NAMALWA (cell line): ENCODE measurements around the gene ZNF483.
A peak's percentile ranks its signal among the peaks of the same experiment; 100 is the strongest.
"Not testable (repeated sequence)": the region's sequence is repeated elsewhere in the genome, so short reads cannot be mapped to it uniquely, and the experiment has no call there.

Experiments used
- DNase-seq: peaks from one replicate; pipeline ENCODE4 v3.0.0-alpha.2; 2015; ENCODE audit warnings: low spot score

Gene ZNF483

DNA sequence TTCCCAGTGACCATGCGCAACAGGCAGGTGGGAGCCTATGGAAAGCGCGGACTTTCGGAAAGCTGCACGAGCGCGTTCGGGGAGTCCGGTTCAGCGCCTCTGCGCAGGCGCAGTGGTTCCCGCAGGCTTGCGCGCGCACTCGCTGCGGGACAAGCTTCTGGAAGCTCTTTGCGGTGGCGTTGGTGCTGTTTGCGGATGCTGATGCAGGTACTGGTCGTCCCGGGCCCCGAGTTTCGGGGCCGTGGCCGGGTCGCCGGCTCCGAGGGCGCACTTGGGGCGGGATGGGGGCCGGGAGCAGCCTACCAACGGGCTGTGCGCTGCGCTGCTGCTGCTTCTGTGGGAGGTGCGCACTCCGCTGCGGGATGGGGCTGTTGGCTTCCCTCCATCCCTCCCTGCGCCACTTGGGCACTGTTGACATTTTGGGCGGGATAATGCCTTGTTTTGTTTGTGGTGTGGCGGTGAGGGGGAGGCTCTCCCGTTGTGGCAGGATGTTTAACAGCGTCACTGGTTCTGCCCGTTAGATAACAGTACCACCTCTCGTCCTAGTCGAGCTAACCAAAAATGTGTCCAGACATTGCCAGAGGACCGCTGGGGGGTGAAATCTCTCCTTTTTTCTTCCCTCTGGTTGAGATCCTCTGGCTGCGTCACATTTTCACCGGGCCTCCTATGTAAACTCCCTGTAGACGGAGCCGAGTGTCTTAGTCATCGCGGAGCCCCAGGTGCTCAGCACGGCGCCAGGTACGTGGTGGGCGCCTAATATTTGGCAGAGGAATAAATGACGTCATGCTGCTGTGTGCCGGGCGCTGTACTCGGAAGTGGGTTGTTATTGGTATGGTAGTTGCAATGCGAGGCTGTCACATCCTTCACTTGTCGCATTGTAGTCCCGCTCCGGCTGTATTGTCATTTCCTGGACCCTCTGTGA, at the start of gene ZNF483:
TSS of gene ZNF483 (plus strand) at position 124 of the 922 bp plus-strand sequence. CDS start 2,217 bp downstream, outside the sequence.
- peak; percentile 11 for DNase-seq

DNA sequence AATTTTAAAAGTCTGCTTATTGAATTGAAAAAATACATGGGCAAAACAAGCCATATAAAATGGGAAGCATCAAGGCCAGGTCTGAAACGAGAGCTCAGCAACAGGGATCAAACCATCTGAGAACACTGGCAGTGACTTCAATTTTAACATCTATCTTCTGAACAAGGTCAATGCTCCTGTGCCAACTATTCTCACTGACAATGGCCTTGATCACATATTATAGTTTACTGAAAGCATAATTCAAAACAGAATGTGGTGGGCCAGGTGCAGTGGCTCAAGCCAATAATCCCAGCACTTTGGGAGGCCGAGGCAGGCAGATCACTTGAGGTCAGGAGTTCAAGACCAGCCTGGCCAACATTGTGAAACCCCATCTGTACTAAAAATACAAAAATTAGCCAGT, 49.8 kb upstream of the ZNF483 start:
- no peak for DNase-seq

DNA sequence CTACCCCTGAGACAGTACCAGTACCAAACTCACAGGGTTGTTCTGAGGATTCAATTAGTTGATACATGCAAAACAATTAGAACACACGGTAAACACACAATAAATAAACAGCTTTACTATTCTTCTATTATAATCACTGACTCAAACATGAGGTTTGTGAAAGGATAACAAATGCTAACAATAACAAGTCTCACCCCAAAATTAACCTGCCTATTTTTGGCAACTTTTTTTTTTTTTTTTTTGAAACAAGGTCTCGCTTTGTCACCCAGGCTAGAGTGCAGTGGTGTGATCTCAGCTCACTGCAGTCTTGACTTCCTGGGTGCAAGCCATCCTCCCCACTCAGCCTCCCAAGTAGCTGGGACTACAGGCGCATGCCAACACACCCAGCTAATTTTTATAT, 47.3 kb upstream of the ZNF483 start:
- no peak for DNase-seq

DNA sequence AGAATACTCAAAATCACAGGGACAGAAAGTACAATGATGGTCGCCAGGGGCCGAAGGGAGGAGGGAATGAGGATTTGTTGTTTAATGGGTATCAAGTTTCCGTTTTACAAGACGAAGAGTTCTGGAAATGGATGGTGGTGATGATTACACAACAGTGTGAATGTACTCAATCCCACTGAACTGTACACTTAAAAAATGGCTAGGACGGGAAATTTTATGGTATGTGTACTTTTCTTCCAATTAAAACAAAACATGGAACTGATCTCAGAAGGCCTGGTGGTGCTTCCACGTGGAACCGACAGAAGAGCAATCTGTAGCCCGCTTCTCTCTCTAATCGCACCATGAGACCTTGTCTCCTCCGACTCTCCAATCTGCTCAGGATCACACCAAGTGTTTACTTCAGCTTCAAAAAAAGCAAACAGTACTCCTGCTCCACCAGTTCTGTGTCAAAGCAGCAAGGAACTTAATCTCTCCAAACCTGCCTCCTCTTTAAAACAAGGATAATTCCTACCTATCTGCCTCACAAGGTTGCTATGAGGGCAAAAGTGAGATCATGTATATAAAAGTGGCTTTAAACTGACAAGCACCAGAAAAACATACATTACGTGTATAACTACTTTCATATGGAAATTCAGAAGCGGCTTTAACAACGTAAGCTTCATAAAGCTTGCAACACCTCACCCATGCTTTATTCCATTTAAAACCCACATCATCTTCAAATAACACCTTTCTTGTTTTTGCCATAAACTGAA, 42.9 kb upstream of the ZNF483 start:
- no peak for DNase-seq

DNA sequence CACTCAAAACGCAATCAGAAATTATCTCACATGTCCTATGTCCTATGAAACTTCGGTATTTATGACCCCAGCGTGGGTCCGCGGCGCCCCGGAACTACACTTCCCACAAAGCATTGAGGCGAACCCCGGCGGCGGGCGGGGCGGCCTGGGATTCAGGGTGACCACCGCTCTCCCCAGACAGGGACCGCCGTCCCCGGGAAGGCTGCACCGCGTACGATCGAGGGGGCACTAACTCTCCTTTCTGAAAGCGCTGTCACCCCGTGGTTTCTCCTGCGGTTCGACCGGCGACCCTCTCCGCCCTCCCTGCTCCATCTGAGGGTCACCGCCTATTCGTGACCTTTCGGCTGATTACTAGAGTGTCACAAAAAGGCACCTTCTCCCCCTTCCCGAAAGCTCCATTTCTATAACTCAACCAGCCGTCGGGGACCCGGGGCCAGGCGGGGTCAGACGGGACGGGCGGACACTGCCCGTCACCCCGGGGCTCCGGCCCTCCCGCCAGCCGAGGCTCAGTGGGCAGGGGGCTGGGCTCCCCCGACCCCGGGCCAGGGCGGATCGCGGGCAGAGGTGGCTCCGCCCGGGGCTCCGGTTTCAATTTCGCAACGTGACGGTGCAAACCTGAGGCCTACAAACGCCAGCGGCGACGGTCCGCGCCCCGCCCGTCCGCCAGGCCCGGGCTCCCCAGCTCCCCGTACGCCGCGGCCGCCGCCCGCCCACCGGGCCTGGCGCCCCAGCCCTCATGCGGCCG, 42.1 kb upstream of the ZNF483 start:
- DNase-seq: peak; percentile 78

DNA sequence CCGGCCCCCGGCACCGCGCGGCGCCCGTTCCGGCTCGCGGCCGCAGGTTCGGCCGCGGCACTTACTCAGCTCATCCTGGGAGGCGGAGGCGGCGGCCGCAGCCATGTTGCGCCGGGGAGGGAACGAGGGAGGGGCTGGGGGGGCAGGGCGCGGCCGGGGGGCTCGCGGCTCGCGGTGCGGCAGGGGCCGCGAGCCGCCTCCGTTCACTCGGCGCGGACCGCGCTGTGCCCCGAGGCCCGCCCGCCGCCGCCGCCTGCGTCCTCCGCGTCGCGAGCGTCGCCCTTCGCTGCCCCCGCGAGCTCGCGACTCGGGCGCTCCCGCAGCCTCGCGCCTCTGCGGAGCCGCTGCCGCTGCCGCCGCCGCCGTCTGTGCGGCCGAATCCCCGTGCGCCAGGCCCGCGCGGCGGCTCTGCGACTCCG, 41.5 kb upstream of the ZNF483 start:
- no peak for DNase-seq

DNA sequence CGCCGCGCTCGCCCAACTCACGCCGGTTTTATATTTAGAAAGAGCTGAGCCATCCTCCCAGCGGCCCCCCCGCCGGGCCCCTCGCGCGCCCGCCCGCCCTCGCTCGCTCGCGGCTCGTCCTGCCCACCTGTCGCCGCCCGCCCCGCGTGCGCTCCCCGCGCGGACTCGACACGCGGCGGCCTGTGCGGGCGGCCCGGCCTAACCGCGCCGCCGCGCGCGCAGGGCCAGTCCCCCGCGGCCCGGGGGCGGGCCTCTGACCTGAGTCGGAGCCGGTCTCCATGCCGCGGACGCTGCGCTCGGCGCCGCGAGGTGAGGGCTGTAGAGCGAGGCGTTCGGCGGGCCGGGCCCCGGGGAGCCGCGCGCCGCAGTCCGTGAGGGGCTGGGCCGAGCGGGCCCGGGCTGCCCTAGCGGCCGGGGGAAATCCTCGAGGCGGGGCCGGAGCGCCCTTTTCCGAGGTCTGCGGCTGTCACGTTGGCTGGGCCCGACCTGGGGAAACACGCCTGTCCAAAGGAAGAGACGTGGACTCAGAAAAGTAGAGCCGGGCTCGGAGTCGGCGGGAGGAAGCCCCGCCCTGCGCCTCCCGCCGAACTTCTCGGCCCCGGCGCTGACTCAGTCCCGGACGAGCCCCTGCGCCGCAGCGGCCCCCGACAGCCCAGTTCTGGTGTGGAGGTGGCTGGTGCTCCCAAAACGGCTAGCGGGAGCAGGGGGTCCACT, 41.0 kb upstream of the ZNF483 start, which contains the start of gene ECPAS:
TSS of gene ECPAS (minus strand) at position 526 of the 714 bp plus-strand sequence. CDS start 11,465 bp downstream, outside the sequence.
- DNase-seq: peak; percentile 81

DNA sequence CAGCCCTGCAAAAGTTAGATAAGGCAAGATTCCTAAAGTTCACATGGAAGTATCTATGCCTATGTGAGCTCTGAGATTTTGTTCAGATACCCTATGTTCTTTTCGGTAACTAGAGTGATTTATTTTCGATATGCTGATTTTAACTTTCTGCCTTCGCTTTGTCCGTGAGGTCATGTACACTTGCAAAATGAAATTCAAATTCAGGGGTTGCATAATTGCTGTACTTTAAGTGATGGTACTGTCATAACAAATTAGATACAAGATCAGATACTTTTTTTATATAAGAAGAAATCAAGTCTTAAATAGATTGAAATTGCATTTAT, 40.4 kb upstream of the ZNF483 start:
- no peak for DNase-seq

DNA sequence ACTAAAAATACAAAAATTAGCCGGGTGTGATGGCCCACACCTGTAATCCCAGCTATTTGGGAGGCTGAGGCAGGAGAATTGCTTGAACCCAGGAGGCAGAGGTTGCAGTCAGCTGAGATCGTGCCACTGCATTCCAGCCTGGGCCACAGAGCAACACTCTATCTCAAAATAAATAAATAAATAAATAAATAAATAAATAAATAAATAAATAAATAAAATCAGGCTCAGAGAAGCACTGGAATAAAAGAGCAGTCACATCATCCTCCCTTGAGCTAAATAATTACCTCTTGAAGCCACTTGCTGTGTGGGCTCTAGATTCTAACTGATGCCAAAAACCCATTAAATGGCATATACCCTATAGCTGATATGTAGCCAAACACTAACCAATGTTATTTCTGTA, 27.8 kb upstream of the ZNF483 start:
- DNase-seq: not testable (repeated sequence)

DNA sequence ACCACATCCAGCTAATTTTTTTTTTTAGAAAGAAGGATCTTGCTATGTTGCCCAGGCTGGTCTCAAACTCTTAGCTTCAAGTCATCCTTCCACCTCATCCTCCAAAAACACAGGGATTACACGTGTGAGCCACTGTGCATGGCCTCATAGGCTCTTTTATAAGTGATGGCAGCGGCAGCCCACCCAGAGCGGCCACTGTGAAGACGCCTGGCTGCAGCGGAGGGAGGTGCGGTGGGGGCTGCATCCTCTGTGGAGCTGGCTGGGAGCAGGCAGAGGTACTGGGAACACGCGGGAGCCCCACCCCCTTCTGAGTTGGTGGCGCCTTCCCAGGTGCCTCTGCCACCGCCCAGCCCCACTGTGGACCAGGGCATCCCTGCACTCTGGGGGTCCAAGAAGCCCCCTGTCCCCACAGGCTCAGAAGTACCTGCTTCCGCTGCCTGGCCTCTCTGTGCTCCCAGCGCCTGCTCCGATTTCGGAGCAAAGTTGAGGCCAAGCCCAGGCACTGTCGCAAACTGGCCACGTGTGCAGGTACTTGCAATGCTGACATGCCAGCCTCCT, 23.9 kb upstream of the ZNF483 start:
- DNase-seq: no peak

DNA sequence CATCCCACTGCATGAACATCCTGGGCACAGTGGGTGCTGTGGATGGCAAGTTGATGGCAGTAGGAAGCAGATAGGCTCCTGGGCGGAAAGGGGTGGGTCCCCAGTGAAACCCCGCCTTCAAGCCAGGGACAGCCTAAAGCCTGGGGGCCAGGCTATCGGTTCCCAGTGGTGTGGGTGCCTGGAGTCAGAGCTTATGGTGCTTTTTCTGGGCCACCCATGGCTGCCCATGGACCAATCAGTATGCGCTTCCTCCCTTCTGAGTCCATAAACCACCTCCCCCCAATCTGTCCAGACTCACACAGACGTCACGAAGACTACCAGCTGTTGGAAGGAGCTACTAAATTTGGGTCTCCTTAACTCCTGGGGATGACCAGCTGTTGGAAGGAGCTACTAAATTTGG, 23.3 kb upstream of the ZNF483 start:
- no peak for DNase-seq

DNA sequence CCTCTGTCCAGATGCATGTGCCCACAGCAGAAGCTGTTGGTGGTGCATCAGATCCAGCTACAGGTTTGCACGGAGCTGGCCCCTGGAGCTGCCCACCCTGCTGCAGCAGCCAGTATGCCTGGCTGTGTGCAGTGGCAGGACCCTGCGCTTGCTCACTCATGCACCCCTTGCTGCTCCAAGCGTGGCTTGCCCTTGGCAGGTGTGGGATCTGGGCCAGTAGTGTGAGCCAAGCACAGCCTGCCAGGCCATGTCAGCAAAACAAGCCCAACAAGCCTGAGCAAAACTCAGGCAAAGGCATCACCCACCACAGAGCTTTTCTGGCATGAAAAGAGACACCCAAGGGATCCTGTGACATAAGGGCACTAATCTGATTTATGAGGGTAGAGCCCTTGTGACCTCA, 22.5 kb upstream of the ZNF483 start:
- DNase-seq: no peak

DNA sequence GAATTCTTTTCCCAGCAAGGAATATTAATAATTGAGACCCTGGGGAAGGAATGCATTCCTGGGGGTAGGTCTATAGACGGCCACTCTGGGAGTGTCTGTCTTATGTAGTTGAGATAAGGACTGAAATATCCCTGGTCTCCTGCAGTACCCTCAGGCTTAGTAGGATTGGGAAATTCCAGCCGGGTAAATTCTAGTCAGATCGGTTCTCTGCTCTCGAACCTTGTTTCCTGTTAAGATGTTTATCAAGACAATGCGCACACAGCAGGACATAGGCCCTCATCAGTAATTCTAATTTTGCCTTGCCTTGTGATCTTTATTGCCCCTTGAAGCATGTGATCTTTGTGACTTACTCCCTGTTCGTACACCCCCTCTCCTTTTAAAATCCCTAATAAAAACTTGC, 13.4 kb upstream of the ZNF483 start:
- not testable (repeated sequence) for DNase-seq

DNA sequence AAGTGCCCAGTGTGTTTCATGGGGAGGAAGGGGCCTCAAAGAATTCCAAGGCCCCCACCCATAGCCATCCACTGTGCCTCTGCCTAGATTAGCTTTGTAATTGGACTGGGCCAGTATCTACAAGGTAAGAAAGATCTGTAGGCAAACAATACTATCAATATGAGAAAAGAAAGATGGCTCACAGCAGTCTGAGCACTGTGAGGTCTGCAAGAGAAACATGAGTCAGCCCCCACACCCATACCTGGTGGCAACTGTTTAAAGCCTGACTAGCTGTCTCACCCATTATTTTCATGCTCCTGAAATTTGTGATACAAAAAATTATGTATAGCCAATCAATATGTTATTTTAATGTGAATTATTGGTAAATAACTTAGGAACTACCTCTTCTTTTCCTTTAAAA, 10.0 kb upstream of the ZNF483 start:
- no peak for DNase-seq

DNA sequence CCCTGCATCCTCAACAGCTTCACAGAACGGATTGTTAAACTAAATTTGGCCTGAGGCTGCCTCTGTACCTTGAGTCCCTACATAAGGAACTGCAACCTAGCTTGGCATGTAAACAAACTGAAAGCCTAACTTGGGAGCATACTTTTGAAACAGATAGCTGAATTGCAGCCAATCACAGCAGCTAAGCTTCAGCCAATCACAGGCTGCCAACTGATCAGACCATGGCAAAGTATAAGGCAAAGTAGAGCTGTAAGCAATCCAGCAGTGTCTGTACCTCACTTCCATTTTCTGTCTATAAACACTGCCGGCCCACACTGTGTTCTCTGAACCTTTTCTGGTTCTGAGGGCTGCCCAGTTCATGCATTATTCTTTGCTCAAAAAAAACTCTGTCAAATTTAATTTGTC, 8.9 kb upstream of the ZNF483 start:
- peak; percentile 36 for DNase-seq

DNA sequence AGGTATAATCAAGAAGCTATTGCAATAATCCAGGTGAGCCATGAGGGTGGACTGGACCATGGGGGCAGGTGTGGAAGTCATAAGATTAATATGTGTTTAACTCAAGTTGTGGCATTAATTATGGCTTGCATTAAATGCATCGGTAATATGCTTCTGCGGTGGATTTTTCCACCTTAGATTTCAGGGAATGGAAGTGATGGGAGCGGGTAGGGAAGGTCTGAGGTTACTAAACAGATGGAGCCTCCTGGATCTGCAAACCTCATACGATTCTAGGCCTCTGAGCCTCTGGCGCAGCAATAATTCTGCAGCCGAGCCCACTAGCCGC, 286 bp upstream of the ZNF483 start:
- no peak for DNase-seq

DNA sequence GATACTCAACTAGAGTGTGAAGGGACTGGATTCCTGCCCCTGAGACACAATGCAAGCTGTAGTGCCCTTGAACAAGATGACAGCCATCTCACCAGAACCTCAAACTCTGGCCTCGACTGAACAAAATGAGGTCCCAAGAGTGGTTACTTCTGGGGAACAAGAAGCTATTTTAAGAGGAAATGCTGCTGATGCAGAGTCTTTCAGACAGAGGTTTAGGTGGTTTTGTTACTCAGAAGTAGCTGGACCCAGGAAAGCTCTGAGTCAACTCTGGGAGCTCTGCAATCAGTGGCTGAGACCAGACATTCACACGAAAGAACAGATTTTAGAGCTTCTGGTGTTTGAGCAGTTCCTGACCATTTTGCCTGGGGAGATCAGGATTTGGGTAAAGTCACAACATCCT, 2.4 kb downstream of the ZNF483 start:
- no peak for DNase-seq

DNA sequence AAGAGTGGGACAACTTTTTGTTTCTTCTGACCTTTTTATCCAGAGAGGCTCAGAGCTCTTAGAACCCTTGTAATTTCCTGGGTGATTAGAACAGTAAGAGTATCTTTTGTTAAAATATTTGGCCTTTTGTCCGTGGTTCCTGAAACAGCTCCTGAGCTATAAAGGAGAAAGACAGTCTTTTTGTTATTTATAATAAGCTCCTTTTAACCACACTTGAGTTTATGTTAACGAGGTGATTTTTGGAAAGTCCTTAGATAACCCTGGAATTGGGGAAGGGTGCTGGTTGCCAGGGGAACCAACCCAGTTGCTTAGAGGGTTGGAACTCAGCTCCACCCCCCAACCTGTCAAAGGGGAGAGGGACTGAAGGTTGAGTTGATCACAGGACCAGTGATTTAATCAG, 4.8 kb downstream of the ZNF483 start:
- DNase-seq: no peak

DNA sequence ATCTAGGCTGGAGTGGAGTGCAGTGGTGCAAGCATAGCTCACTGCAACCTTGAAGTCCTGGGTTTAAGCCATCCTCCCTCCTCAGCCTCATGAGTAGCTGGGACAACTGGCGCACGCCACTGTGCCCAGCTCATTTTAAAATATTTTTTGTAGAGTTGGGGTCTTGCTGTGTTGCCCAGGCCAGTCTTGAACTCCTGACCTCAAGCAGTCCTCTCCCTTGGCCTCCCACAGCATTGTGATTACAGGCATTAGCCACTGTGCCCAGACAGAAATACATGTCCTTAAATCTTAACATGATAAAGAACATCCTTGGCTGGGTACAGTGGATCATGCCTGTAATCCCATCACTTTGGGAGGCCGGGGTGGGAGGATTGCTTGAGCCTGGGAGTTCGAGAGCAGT, 6.7 kb downstream of the ZNF483 start:
- DNase-seq: no peak

DNA sequence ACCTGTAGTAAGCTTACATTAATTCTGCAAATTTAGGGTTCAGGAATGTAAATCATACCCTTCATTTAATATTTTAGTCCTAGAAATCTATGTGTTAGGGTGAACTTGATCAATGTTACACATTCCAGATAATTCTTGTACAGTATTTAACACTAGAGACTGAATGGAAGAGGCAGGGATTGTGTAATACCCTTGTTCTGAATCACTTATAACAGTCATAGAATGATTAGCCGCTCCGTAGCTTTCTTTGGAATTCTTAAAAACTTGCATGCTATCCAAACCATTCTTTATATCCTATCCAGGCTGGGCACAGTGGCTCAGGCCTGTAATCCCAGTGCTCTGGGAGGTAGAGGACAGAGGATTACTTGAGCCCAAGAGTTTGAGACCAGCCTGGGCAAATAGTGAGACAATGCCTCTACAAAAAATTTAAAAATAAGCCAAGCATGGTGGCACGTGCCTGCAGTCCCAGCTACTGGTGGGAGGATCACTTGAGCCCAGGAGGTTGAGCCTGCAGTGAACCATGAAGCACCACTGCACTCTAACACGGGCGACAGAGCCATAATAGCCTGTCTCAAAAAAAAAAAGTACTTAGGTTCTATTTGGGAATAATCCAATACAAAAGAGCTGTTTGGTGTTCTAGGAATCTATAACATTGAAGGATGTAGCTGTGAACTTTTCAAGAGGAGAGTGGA, 8.3 kb downstream of the ZNF483 start:
- no peak for DNase-seq
